Stimulated activated CD8-positive, alpha-beta memory T cell treated with anti-CD3 and anti-CD28 coated beads, Interleukin-12 subunit alpha, Interleukin-12 subunit beta, amount 100 ng/mL, for 1 hour (primary cell): Measurements from ENCODE around the gene NR6A1.
A peak's percentile ranks its signal among the peaks of the same experiment; 100 is the strongest.

ENCODE experiments used
- DNase-seq: peaks from one replicate; pipeline ENCODE4 v3.0.0-alpha.2; 2020; ENCODE audit warnings: low read depth

Gene NR6A1

GRCh38 chr9:124658165-124659017 is 112.7 kb downstream of the NR6A1 start:
- peak; percentile 19 for DNase-seq

GRCh38 chr9:124657516-124657915 is 113.6 kb downstream of the NR6A1 start:
- no peak for DNase-seq

- no peak for DNase-seq
These were observed 116.7 kb downstream of the NR6A1 start for GRCh38 chr9:124654431-124654830.

DNA sequence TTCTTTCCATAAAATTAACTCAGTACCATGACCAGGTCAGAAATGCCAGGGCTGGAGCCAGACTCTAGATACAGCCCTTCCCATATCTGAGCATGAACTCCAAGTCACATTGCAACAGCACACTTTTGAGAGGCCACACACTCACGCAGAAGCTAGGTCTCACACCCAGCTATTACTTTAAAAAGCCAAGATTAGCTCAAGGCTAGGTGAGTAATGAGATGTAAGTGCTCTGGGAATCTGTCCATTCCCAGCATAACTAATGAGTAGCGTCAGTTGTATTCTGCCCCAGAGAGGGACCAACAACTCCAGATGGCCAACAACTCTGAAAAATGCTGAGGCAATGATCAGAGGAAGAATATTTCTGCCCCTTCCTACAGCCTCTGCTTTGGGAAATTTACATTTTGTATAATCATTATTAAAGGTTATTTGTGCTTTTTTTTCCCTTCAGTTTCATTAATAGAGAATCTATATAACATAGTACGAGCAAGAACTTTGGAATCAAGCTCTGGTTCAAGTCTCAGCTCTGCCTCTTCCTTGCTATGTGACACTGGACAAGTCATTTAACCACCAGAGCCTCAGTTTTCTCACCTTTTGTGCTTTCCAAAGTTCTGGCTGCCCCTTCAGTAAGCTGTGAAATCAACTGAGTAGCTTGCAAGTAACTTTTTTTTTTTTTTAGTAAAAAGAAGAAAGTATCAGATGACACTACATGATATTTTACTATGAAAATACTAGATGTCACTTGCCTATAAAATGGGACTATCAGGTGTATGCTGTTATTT is 118.3 kb downstream of the NR6A1 start:
- no peak for DNase-seq

DNA sequence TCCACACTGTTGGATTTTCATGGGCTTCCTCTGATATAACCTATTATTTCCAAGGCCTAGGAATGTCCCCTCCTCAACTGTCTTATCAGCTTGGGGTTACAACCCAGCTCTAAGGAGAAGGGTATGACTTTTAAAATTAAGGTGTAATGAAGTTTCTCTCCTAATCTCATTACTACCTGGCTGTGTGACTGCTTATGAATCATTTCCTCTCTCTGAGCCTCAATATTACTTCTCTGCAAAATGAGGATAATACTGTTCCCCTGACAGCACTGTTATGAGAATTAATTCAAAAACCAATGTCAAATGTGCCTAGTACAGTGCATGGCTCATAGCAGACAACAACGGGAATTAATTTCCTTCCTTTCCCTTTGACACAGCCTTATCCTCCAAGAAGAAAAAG is 118.9 kb downstream of the NR6A1 start:
- no peak for DNase-seq

- no peak for DNase-seq
These were observed 125.8 kb downstream of the NR6A1 start for GRCh38 chr9:124645274-124645673.

DNA sequence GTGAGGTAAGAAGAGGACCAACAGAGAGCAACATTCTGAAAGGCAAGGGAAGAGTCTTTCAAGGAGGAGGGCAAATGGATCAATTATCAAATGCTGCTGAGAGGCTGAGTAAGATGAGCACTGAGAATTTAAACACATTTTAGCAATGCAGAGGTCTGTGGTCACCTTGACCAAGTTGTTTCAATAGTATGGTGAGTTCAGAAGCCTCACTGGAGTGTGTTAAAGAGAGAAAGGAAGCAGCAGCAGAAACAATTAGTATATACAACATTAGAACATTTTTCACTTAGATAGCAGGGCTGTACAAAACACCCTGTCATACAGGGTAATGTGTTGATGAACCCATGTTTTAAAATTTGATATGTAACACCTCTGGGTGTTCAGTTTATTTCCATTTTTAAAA is 131.5 kb downstream of the NR6A1 start:
- no peak for DNase-seq

- no peak for DNase-seq
These were observed 135.8 kb downstream of the NR6A1 start for GRCh38 chr9:124635285-124635684.

DNA sequence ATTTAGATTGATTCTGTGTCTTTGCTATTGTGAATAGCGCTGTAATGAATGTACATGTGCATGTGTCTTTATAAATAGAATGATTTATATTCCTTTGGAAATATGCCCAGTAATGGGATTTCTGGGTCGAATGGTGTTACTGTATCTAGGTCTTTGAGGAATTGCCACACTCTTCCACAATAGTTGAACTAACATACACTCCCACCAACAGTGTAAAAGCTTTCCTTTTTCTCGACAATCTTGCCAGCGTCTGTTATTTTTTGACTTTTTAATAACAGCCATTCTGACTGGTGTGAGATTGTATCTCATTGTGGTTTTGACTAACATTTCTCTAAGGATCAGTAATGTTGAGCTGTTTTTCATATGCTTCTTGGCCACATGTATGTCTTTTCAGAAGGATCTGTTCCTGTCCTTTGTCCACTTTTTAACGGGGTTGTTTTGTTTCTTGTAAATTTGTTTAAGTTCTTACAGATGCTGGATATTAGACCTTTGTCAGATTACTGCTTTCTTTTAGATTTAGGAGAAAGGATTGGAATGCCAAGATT is 139.0 kb downstream of the NR6A1 start:
- no peak for DNase-seq

GRCh38 chr9:124631326-124631725 is 139.8 kb downstream of the NR6A1 start:
- DNase-seq, result no peak

DNA sequence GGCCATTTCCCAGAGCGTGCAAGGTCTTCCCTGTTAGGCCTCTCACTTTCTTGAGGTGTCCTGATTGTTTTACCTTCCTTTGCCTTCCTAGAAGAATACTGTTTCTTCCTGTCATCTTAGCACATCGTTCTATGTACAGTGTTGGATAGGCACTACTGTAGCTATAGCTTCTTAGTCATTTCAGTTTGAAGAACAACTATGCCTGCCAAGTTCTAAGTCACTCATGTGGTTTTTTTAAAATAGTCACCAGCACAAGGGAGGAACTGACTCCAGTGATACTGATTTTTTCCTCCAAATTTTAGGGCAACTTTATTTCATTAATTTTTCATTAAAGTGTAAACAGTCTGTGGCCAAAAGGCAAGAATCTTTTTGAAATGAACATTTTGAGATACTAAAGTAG is 141.5 kb downstream of the NR6A1 start:
- DNase-seq, result no peak

DNA sequence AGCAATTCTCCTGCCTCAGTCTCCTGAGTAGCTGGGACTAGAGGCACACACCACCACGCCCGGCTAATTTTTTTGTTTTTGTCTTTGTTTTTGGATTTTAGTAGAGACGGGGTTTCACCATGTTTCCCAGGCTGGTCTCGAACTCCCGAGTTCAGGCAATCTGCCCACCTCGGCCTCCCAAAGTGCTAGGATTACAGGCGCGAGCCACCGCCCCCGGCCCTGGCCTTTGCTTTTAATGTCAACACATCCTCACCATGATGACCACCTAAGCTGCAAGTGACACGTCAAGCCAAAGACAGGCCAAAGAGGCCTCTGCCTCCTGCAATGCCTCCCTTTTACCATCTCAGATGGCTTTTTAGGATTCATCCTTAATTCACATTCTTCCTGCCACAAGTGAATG is 142.4 kb downstream of the NR6A1 start:
- no peak for DNase-seq

DNA sequence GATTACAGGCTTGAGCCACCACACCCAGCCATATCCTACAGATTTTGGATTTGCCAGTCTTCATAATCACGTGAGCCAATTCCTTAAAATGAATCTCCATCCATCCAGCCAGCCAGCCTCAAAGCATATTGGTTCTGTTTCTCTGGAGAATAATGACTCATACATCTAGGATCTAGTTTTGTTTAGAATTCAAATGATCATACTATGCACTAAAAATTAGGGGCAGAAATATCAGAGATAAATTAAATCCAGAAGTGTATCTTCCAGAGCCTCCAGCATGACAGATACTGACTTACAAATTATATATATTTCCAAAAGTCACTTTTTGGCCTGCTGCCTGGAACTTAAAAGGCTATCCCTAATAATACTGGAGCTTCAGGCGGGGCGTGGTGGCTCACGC is 144.8 kb downstream of the NR6A1 start:
- DNase-seq, result no peak

DNA sequence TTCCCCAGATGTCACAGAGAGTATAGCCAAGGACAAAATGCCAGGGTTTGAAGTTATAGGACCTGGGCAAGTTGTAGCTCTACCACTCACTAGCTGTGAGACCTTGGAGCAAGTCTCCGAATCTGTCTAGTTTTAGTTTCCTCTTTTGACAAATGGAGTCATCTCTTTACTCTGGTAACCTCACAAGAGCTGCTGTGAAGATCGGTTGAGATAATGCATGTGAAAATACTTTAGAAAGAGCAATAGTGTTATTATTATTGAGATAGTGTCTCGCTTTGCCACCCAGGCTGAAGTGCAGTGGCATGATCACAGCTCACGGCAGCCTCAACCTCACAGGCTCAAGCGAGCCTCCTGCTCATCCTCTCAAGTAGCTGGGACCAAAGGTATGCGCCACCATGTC is 146.0 kb downstream of the NR6A1 start:
- DNase-seq, result no peak

GRCh38 chr9:124624735-124624992 is 146.4 kb downstream of the NR6A1 start:
- no peak for DNase-seq

GRCh38 chr9:124623966-124624734 is 147.0 kb downstream of the NR6A1 start:
- no peak for DNase-seq

GRCh38 chr9:124622882-124623281 is 148.2 kb downstream of the NR6A1 start:
- DNase-seq, result no peak

GRCh38 chr9:124621371-124622328 is 149.5 kb downstream of the NR6A1 start:
- DNase-seq, result no peak

- no peak for DNase-seq
These were observed 152.6 kb downstream of the NR6A1 start for GRCh38 chr9:124618476-124618875.

DNA sequence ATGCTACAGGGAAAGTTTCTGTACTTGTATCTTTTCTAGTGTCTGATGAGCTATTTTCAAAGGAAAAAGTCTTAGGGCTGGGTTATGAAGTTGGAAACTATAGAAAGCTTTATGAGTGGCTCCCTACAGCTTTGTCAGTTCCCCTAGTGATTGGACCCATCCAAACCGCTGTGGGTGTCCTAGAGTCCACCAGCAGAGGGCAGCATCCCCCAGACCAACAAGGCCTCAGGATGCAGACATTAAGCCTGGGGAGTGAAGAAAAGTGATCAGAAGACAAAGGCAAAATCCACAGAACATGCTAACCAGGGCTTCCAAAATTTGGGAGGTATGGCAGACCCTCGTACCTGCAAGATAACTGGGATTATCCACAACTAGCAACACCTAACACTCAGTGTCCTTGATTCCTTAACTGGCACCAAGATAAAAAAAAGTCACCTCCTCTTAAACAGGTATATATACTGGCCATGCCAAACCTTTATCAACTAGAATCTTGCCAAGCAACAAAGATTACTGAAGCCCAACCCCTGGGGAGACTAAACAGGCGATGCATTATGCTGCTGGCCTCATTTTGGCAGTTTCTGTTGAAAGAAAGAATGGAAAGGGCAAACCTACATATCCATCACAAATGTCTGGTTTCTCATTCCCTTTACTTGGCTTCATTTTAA is 153.5 kb downstream of the NR6A1 start:
- DNase-seq, result peak; percentile 57

GRCh38 chr9:124616961-124617360 is 154.2 kb downstream of the NR6A1 start:
- DNase-seq, result no peak
